ENCODE results near the gene DYNC2LI1.

DYNC2LI1 gene

DNA sequence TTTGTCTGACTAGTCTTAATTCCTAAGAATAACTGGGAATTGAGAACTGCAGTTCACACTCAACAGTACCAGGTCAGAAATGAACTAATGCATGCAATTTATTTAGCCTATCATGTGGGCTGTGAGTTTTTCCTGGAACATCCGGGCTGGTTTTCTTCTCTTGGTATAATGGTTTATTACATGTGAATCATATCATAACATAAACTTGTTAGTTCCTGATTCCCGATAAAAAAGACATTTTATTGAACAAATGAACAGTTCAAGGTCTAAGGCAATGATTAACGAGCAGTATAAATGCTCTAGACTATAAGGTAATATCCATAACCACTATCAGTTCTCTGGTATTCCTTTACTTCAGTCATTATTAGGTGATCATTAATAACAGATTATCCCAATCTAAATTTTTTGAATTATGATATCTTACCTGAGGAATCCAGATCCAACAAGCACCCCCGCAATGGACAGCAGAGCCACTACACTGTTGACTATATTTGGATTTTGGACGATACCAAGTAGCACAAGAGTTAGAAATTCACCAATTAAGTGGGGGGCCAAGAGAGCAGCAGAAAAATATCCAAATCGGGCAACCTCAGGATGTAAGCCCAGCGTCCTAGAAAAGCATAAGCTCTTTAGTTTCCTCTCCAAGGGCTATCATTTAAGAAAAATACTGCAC lies 45.8 kb downstream of the DYNC2LI1 start:
- no peak for DNase-seq

DNA sequence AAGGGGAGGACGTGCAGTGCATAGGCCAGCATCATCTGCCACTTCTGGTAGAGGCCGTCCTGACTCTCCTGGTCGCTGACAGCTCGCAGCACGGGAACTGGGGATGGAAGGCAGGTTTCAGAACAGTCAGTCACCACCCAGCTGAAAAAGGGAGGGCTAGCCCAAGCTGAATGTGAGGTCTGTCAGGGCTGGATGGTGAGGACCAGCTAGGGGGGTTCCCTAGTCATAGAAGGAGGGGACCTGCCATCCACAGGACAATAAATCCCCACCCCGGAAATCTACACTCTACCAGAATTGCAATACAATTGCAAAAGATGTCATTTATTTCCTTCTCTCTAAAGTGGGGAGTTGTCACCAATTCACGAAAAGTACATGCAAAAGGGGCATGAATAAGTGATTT lies 49.0 kb downstream of the DYNC2LI1 start:
- no peak for DNase-seq

DNA sequence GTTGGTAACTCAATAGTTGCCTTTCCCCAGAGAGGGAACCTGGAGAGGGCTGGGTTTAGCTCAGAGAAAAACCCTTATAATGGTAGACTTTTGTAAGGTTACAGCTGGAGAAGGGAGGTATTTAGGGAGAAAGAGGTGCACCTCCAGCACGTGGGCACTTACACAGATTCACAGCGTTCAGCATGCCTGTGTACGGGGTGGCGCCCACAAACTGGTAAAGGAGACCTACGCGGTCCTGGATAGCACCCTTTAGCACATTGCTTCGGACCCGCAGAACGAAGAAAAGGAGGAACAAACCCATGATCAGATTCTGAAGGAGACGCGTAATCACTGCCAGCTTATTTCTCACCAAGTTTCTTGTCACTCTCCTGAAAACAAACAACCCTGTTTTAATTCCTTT lies 49.9 kb downstream of the DYNC2LI1 start:
- DNase-seq, result no peak

DNA sequence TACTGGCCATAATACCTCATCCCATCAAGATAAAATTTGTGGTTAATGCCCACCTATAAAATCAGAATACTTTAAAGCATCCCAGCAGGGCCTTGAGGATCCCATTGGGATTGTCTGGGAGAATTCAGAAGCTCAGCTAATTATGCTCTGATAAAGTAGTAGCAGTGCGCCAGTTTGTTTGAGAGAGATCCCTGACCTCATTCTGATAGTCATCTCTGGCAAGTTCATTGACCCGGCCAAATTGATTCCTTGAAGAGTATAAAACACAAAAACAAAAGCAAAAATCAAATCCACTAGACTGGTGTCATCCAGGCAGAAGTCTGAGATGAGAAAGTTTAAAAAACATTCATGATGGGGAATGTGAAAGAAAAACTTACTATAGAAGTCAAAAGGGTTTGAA lies 50.7 kb downstream of the DYNC2LI1 start:
- no peak for DNase-seq

DNA sequence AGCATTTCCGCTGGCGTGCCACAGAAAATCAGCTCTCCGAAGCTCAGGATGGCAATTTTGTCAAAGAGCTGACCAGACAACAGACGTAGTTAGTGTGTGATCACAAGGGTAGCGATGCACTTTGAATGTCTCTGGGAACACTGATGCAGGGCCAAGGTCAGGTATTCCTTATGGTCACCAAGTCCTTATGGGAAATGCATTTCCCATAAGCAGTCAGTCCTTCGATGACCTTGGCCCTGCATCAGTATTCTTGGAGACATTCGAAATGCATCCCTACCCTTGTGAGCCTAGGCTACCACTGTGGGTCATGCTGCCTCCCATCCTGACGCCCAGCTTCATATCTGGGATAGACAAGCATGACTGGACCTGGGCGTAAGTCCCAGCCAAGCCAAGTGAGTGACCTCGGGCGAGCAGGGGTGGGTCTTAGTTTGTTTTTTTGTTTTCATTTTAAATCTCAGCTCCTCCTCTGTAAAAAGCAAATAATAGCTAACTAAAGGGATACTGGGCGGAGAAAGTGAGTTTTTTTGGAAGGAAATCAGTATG lies 51.2 kb downstream of the DYNC2LI1 start:
- no peak for DNase-seq

DNA sequence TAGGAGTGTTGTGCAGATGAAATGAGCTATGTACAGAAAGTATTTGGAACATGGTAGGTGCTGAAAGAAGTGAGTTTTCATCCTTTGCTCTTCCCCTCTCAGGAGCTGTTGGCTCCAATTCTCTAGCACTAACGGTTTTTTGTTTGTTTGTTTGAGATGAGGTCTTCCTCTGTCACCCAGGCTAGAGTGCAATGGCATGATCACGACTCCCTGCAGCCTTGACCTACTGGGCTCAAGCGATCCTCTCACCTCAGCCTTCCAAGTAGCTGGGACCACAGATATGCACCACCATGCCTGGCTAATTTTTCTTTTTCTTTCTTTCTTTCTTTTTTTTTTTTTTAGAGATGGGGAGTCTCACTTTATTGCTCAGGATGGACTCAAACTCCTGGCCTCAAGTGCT lies 52.0 kb downstream of the DYNC2LI1 start:
- DNase-seq, result no peak

DNA sequence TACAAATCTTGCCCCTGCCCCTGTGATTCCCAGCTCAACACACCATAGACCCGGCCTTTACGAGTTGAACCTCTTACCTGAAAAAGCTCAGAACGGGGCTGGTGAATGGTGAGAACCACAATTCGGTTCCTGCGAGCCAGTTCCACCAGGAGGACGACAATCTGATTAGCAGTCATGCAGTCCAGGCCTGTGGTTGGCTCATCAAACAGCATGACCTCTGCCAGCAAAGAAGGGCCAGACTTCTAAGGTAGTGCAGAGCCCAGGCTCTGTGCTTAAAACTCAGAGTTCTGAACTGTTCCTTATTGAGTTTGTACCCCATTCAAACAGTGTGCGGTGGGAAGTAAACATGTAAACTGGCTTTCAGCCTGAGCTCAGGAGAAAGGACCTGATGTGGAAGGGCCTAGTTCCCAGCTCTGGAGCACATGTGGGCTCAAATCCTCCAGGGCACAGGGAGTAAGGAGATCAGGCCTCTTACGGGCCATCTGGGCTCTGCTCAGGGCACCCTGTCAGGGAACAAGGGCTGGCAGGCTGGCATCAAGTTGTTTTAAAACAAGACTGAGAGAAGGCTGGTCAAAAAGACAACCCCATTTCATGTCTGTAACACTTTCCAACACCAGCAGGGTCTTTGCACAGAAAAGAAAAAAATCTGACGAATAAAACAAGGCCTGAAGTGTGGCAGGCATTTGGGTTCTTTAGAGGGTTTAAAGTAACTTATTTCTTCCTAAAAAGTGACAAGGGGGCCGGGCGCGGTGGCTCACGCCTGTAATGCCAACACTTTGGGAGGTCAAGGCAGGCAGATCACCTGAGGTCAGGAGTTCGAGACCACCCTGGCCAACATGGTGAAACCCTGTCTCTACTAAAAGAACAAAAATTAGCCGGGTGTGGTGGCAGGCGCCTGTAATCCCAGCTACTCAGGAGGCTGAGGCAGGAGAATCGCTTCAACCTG lies 52.7 kb downstream of the DYNC2LI1 start:
- DNase-seq, result no peak

DNA sequence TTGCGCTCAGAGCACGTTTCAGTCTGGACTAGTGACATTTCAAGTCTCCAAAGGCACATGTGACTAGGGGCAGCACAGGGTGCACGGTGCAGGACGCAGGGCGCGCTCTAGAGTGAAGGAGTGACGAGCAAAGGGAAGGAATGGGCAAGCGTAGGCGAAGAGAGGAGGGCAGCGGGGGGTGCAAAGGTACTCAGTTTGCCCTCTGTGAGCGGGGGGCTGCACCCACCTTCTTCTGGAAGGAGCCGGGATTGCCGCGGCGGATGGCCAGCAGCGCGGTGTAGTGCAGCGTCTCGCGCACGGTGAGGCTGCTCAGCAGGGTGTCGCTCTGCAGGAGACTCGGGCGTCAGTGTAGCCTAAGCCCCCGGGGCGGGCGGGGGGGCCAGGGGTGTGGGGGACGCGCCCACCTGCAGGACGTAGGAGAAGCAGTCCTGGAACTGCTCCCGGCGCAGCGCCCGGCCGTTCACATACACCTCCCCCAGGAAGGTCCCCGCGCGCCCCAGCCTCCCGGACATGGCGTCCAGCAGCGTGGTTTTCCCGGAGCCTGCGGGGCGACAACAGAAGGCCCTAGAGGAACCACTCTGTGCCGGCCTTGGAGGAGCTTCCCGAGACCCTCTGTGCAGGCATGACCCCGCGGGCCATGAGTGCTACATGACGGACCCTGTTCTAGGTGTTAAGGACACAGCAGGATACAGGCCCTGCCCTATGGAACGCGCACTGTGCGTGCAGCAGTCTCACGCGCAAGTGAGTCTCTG lies 57.9 kb downstream of the DYNC2LI1 start:
- DNase-seq, result no peak

DNA sequence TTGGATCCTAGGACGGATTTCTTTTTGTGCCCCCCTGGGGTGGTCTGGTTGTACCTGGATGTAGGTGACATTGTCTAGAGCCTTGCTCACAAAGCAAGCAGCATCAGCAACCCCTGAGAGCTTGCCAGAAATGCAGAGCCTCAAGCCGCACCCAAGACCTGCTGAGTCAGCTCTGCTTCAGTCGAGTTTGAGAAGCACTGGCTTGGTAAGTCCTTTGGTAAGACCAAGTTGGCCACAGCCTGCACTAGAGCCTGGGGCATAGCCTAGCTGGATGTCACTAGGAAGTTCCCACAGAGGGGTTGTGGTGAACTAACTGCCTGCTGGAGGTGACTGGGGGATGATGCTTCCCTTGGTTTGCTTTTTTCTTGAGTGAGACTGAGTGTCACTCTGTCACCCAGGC lies 58.6 kb downstream of the DYNC2LI1 start:
- no peak for DNase-seq

DNA sequence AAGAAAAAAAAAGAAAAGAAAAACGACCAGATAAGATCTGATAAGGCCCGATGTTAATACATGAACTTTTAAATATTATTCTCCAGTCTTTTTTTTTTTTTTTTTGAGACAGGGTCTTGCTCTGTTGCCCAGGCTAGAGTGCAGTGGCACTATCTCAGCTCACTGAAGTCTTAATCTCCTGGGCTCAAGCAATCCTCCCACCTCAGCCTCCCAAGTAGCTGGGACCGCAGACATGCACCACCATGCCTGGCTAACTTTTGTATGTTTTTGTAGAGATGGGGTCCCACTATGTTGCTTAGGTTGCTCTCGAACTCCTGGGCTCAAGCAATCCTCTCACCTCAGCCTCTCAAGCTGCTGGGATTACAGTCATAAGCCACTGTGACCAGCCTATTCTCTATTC lies 63.2 kb downstream of the DYNC2LI1 start:
- no peak for DNase-seq

DNA sequence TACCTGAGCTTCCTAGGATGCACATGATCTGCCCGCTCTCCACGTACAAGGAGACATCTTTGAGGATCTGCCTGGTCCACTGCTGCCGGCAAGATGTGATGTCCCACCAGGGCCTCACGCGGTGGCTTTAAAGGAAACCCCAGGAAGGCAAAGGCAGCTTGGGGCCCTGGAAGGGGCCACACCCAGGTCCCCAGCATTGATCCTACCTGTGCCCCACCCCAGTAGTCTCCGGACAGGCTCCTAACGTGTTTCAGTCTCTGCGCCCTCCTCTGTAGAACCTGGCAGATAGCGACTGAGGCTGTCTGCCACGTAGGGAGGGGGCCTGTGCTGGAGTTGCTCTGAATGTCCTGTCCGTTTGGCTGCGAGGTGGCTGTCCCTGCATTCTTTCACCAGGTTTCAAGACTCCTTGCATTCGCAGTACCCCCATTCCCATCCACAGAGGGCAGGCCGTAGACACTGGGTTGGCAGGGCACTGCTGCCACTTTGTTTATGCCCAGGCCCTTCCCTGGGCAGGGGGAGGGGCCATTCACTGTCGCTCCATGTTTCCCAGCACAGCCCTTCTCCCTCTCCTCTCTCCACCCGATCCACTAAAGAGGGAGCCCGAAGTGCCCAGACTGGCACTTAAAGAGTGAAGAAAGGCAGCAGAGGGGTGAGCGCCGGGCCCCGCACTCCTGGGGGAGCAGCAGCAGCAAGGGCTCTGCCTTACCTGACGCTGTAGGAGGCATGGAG lies 64.2 kb downstream of the DYNC2LI1 start:
- no peak for DNase-seq

DNA sequence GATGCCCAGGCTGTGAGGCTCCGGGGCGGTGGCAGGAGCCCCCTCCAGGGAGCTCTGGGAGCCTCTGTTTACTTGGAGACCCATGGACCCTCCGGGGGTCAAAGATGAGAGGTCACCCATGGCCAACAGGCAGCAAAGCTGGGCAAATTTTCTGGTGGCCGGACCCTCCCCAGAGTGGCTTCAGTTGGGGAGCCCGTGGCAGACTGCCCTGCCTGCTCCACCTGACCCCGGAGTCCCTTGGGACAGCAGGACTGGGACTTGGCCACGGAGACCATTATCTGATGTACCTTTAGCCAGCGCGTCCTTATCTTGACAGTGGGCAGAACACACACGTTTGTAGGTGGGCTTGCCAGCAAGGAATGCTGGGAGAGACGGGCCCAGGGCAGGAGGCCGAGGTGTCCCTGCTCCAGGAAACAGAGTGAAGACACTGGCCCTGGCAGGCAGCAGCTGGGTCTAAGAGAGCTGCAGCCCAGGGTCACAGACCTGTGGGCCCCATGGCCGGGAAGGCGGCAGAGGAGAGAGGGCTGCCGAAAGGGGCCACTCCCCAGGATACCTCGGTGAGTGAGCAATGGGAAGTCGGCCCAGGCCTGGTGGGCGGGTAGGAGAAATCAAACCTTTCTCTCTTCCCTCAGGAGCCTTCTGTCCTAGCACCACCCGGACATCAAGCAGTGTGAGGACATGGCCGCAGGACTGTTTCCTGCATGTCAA lies 64.9 kb downstream of the DYNC2LI1 start, which contains the start of the genes ABCG5 and ABCG8:
TSS of gene ABCG5 (minus strand) at position 280 of the 708 bp plus-strand sequence. CDS start at position 120, 160 bp downstream.
TSS of gene ABCG8 (plus strand) at position 412 of the 708 bp plus-strand sequence. CDS start at position 495, 83 bp downstream.
- DNase-seq, result no peak

DNA sequence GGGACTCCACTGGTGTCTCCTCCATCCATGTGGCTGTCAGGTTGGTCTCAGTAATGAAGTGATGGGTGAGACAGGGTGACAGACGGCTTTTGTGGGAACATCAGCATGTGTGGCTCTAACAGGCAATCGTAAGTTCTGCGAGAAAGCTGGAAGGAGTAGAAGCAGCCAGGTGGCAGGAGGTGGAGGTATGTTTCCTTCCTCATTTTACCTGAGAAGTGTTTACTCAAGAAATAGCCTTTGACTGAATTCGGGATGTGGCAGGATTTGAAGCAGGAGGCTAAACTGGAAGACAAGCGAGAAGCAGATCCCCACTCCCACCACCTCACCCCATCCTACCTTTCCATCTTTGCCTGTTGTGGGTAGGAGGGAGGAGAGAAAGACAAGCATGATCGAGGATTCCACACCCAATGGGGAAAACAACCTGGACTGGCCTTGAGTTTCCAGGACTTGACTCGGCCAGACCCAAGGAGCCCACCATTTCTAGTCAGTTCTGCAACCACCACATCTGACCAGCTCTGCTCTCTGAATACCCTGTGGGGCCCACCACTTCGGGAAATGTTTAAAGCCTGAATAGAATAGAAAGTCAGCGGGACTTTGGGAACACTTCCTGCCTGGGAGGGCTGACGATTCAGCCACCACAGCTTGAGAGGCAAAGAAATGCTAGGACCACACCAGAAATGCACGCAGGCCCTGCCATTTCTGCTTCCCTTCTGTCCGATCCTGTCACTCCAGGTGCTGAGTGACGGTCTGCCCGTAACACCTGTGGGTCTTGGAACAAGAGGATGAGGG lies 66.1 kb downstream of the DYNC2LI1 start:
- DNase-seq, result no peak

DNA sequence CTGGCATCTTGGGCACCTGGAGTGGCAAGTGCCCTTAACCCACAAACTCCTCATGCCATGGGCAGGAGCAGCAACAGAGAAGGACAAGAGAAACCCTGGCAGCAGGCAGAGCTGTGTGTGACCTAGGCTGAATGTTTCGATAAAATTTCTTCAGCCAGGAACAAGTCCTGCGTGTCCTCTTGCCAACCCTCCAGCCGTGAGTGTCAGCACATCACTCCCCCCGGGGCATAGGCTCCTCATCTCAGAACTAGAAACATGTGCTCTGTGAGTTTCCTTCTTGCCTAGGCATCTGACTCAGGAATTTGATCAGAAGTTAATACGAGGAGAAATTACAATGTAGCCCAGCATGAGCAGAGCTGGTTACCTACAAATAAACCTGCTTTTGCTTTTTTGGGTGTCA lies 67.1 kb downstream of the DYNC2LI1 start:
- DNase-seq, result no peak

DNA sequence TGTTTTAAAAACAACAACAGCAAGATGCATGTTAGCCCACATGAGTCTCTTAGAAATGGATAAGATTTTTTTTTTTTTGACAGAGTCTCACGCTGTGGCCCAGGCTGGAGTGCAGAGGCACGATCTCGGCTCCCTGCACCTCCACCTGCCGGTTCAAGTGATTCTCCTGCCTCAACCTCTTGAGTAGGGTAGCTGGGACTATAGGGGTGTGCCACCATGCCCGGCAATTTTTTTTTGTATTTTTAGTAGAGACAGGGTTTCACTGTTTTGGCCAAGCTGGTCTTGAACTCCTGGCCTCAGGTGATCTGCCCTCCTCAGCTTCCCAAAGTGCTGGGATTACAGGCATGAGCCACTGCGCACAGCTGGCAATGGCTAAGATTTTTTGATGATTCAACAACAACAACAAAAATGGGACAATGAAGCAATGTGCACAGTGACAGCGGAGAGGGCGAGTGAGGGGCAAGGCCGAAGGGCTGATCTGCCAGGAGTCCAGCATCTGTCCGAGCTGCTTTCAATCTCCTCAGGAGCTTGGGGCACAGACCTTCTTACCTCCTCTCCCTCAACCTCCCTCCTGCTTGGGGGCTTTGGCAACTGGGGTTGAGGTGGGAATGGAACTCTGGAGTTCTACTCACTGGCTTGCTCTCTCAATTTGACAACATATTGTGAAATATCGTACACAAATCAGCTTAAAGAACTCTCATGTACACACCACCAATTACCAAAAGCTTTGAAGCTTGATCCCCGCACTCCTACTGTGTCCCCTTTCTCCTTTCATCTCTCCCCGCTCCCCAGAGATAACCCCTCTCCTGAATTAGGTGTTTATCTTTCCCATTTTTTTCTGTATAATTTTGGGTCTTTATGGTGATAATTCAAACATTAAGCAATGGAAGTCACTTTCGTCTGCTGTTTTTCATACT lies 68.4 kb downstream of the DYNC2LI1 start:
- no peak for DNase-seq

DNA sequence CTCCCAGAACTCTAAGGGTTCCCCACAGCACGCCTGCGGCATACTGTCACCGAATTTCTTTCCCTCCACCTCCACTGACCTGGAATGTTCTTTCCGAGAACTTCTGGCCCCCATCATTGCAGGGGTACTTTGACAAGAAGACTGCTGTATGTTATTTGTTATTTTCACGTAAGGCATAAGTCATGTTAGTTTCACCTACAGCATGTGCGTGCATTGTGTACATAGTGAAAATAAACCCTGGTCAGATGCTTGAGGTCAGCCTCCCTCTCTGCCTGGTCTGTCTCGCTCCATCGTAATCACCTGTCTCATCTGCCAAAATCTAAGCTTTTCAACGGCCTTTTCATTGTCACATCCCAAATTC lies 69.0 kb downstream of the DYNC2LI1 start:
- no peak for DNase-seq

DNA sequence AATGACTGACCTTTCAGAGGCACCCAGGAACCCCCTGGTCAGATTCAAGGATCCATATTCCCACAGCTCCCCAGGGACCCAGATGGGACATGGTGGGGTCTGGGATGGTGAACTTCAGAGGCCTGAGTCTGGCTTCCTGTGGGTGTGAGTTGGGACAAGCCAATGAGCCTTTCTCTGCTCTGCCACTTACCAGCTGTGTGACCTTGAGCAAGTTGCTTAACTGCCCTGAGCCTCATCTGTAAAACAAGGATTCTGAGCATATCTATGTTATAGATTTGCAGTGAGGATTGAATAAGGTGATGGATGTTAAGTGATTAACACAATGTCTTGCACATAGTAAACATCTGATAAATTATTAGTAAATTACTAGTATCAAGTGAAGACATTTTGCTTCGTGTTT lies 71.3 kb downstream of the DYNC2LI1 start:
- DNase-seq, result no peak

DNA sequence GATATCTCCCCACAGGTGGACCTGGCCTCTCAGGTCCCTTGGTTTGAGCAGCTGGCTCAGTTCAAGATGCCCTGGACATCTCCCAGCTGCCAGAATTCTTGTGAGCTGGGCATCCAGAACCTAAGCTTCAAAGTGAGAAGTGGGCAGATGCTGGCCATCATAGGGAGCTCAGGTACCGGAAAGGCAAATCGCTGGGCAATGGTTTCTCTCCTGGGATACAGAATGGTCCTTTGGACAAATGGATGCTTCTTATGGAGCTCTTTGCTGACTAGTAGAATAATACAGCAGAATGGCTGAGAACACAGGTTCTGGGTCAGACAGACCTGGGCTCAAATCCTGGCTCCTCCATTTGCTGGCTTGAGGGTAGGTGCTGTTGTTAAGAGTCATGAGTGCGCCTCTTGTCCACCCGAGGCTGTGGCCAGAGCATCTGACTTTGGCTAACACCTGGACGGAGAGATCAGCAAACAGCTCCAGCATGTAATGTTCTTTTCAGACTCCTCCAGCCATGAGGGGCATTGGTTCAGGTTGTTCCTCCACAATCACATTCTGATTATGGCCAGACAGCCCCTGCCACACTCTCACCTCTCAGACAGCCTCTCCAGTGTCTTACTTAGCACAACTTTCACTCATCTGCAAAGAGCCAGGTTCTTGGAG lies 72.4 kb downstream of the DYNC2LI1 start:
- no peak for DNase-seq

DNA sequence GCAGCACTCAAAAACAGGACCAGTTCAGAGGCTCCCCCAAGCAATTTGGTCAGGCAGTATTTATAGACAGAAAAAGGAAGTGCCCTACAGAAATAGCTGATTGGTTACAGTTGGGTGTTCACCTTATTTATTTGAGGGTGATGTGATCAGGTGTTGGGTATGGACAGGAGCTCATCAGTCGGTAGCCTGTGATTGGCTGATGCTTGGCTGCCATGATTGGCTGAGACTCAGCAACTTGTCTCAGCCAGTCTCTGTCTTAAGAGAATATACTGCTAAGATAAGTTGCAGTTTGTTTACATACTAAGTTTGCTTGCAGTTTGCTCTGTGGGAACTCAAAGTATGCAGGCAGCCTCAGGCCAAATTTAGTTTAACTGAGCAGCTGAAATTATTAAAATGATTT lies 74.4 kb downstream of the DYNC2LI1 start:
- DNase-seq, result no peak

Measured in CD4-positive, alpha-beta T cell treated with Interleukin-6 for 4 hours (primary cell).